ENCODE data around the gene C1QL4.
A peak's percentile ranks its signal among the peaks of the same experiment; 100 is the strongest.
"Not testable (repeated sequence)": the region's sequence is repeated elsewhere in the genome, so short reads cannot be mapped to it uniquely, and the experiment has no call there.

C1QL4 gene

GRCh38 chr12:49297695-49298060 is 39.3 kb downstream of the C1QL4 start:
- no peak for DNase-seq

GRCh38 chr12:49296836-49297694 is 39.9 kb downstream of the C1QL4 start:
- no peak for DNase-seq

- DNase-seq: no peak
Observed at GRCh38 chr12:49296034-49296835, 40.8 kb downstream of the C1QL4 start.

- DNase-seq: peak; percentile 58
Observed at GRCh38 chr12:49295082-49295936, 41.7 kb downstream of the C1QL4 start, which contains the start of gene PRPH. Gene PRPH (plus strand): TSS chr12:49295147. CDS start chr12:49295201, 54 bp downstream.

GRCh38 chr12:49294804-49295081 is 42.2 kb downstream of the C1QL4 start:
- DNase-seq: peak; percentile 80

GRCh38 chr12:49294086-49294803 is 42.7 kb downstream of the C1QL4 start:
- DNase-seq: peak; percentile 80

GRCh38 chr12:49293056-49293956 is 43.7 kb downstream of the C1QL4 start:
- DNase-seq: peak; percentile 92

- DNase-seq: peak; percentile 84
Observed at GRCh38 chr12:49292729-49293055, 44.3 kb downstream of the C1QL4 start.

GRCh38 chr12:49288922-49289555 is 47.9 kb downstream of the C1QL4 start:
- DNase-seq: no peak

GRCh38 chr12:49288412-49288853 is 48.6 kb downstream of the C1QL4 start:
- no peak for DNase-seq

- DNase-seq: no peak
Observed at GRCh38 chr12:49287876-49288275, 49.1 kb downstream of the C1QL4 start.

- no peak for DNase-seq
Observed at GRCh38 chr12:49284672-49285071, 52.3 kb downstream of the C1QL4 start.

GRCh38 chr12:49283541-49284429 is 53.2 kb downstream of the C1QL4 start:
- DNase-seq: no peak

GRCh38 chr12:49282740-49283375 is 54.1 kb downstream of the C1QL4 start:
- DNase-seq: not testable (repeated sequence)

All from DMS79 (cell line).